Lung (tissue), 12 donors: ENCODE data around the gene DRD3. TPM values are rescaled to one million over a fixed set of nuclear protein-coding genes. Genes with fewer than 3 reads are reported as not detected.

ENCODE experiments used
- ATAC-seq: fragments of 200-7000 bp; cut with Tn5 transposase; one replicate; pipeline ENCODE4 v1.9.1; 2020; ENCODE audit warnings: moderate number of reproducible peaks; ENCODE audit not compliant: insufficient read depth, low FRiP score
- DNase-seq, 3 donors: peaks; one replicate each; pipeline ENCODE4 v3.0.0-alpha.2; 2013 to 2017
- H3K27ac ChIP-seq, 2 donors: one replicate each; pipeline ENCODE4 v1.5.1; 2013; ENCODE audit warnings: mild to moderate bottlenecking in 2 of 2, moderate library complexity in 2 of 2, control low read depth in 1 of 2, inconsistent platforms in 1 of 2, low read depth in 1 of 2, low read length in 1 of 2
- H3K27me3 ChIP-seq, 3 donors: one replicate each; pipeline ENCODE4 v1.5.1; 2013; ENCODE audit warnings: low read length in 2 of 3; ENCODE audit not compliant: control insufficient read depth in 3 of 3, insufficient read depth in 3 of 3
- H3K36me3 ChIP-seq, 4 donors: one replicate each; pipeline ENCODE4 v1.5.1; 2013; ENCODE audit warnings: low read length in 4 of 4, mild to moderate bottlenecking in 1 of 4, moderate library complexity in 1 of 4; ENCODE audit not compliant: control insufficient read depth in 4 of 4, insufficient read depth in 4 of 4
- H3K4me1 ChIP-seq, 5 donors: one replicate each; pipeline ENCODE4 v1.5.1; 2013; ENCODE audit warnings: low read length in 5 of 5, mild to moderate bottlenecking in 2 of 5, moderate library complexity in 1 of 5; ENCODE audit not compliant: control insufficient read depth in 5 of 5, insufficient read depth in 5 of 5
- H3K4me3 ChIP-seq: one replicate; pipeline ENCODE4 v1.5.1; 2013; ENCODE audit warnings: mild to moderate bottlenecking, control low read depth, moderate library complexity
- H3K9ac ChIP-seq, 2 donors: one replicate each; pipeline ENCODE4 v1.5.1; 2013; ENCODE audit warnings: low read length in 2 of 2, control low read depth in 1 of 2; ENCODE audit not compliant: insufficient read depth in 1 of 2
- H3K9me3 ChIP-seq, 4 donors: one replicate each; pipeline ENCODE4 v1.5.1; 2013; ENCODE audit warnings: low read length in 3 of 4, mild to moderate bottlenecking in 1 of 4, moderate library complexity in 1 of 4; ENCODE audit not compliant: control insufficient read depth in 4 of 4, insufficient read depth in 3 of 4
- CTCF ChIP-seq: IDR thresholded peaks from 2 replicates; pipeline ENCODE4 v1.5.1; 2012; ENCODE audit warnings: mild to moderate bottlenecking; ENCODE audit errors: control extremely low read depth, extremely low read depth
- WGBS, 2 donors: extraction: QIAGEN DNeasy Blood & Tissue Kit; methylation state at CpG; one replicate each; pipeline ENCODE4 v1.1.7; 2013; 5-methylcytosine and 5-hydroxymethylcytosine counted together
- polyA plus RNA-seq, 2 donors: library from polyadenylated mRNA; stranded (reverse); fragments of 200-250 nt; gene quantifications; one replicate each; pipeline ENCODE4 v1.2.1, GENCODE V29; 2013
- total RNA-seq, 2 donors: library from RNA; depleted of rRNA in 1 of 2; stranded (reverse); fragments of >200 nt in 1 of 2; gene quantifications; one replicate each; pipeline ENCODE4 v1.2.1, GENCODE V29; 2014 to 2021
- donor health status: control.
- donor health status: control.
- donor health status: Bipolar disorder and iron deficiency.
- donor health status: healthy.
- donor health status: DM: yes; HTN: yes; CAD: no.

DRD3 gene
- total and polyA plus RNA-seq, 4 donors = not detected

- WGBS, 2 donors = 24 to 26% methylated on average over 2 of the region's 2 CpGs
- Histone ChIP-seq H3K27ac (no peak overlapping the region), H3K4me3 (no peak overlapping the region), H3K27me3 (no peaks in the 10 kb centered on the region), H3K9me3 (peaks cover 0 to 2% (median 0%) of the 10 kb centered on the region in 4 donors), H3K9ac (no peak overlapping the region), H3K36me3 (no peaks in the 10 kb centered on the region), H3K4me1 (peaks cover 0 to 2% (median 0%) of the 10 kb centered on the region in 5 donors)
- ATAC-seq = no peak
- no peak for TF ChIP-seq CTCF
- peak in 2 of 3 donors; percentile 6 to 10 for DNase-seq
Observed at GRCh38 chr3:114179575-114179974, 723 bp upstream of the DRD3 start.

- H3K4me3 ChIP-seq = no peak overlapping the region
- H3K27ac ChIP-seq = no peak overlapping the region
- H3K9ac ChIP-seq = no peak overlapping the region
- peaks cover 0 to 2% (median 0%) of the 10 kb centered on the region in 5 donors for H3K4me1 ChIP-seq
- H3K27me3 ChIP-seq = no peaks in the 10 kb centered on the region
- no peak for TF ChIP-seq CTCF
- DNase-seq = no peak
- no peaks in the 10 kb centered on the region for H3K9me3 ChIP-seq
- ATAC-seq = no peak
- H3K36me3 ChIP-seq = no peaks in the 10 kb centered on the region
Observed at GRCh38 chr3:114176890-114177289, 2.0 kb downstream of the DRD3 start.

- Histone ChIP-seq H3K9ac (no peak overlapping the region), H3K36me3 (no peaks in the 10 kb centered on the region), H3K27me3 (no peaks in the 10 kb centered on the region), H3K9me3 (no peaks in the 10 kb centered on the region), H3K4me3 (no peak overlapping the region), H3K27ac (no peak overlapping the region), H3K4me1 (peaks cover 0 to 2% (median 0%) of the 10 kb centered on the region in 5 donors)
- DNase-seq (no peak), ATAC-seq (no peak)
- no peak for TF ChIP-seq CTCF
- 83 to 90% methylated on average over 6 of the region's 6 CpGs for WGBS, 2 donors
Observed at GRCh38 chr3:114176487-114176886, 2.4 kb downstream of the DRD3 start.

GRCh38 chr3:114175204-114175987 is 3.5 kb downstream of the DRD3 start:
- TF ChIP-seq CTCF = no peak
- no peak overlapping the region for H3K9ac ChIP-seq

More at GRCh38 chr3:114175204-114175987, 3.5 kb downstream of the DRD3 start:
- Histone ChIP-seq H3K27me3 (no peaks in the 10 kb centered on the region), H3K4me3 (no peak overlapping the region), H3K4me1 (peaks cover 0 to 2% (median 0%) of the 10 kb centered on the region in 5 donors), H3K9me3 (no peaks in the 10 kb centered on the region), H3K36me3 (no peaks in the 10 kb centered on the region), H3K27ac (no peak overlapping the region)
- 63 to 71% methylated on average over 3 of the region's 3 CpGs for whole genome bisulfite sequencing, 2 donors
- no peak for DNase-seq
- ATAC-seq = no peak
